GM18502 (cell line): ENCODE measurements around the gene TBXA2R.
"Not testable (repeated sequence)": the region's sequence is repeated elsewhere in the genome, so short reads cannot be mapped to it uniquely, and the experiment has no call there.

Experiments
- ATAC-seq: cut with Tn5 transposase; IDR thresholded peaks from one replicate; pipeline ENCODE4 v1.9.1; 2021; ENCODE audit warnings: mild to moderate bottlenecking; ENCODE audit not compliant: unreplicated experiment, poor library complexity

TBXA2R gene

GRCh38 chr19:3585301-3586126, 21.2 kb downstream of the TBXA2R start, which contains the start of gene GIPC3:
Gene GIPC3, plus strand, starts transcription at chr19:3585478. Its CDS starts 120 bp downstream, at chr19:3585598.
- ATAC-seq, result no peak

- ATAC-seq, result not testable (repeated sequence)
Observed at GRCh38 chr19:3584036-3584802, 22.5 kb downstream of the TBXA2R start.

DNA sequence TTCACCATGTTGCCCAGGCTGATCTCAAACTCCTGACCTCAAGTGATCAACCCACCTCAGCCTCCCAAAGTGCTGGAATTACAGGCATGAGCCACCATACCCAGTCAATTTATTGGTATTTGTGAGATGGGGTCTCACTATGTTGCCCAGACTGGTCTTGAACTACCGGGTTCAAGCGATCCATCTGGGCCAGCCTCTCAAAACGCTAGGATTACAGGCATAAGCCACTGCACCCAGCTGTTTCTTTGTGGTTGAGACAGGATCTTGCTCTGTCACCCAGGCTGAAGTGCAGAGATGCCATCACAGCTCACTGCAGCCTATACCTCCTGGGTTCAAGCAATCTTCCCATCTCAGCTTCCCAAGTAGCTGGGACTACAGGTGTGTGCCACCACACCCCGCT, 24.9 kb downstream of the TBXA2R start:
- ATAC-seq, result not testable (repeated sequence)

- no peak for ATAC-seq
Observed at GRCh38 chr19:3580156-3580934, 26.3 kb downstream of the TBXA2R start.

DNA sequence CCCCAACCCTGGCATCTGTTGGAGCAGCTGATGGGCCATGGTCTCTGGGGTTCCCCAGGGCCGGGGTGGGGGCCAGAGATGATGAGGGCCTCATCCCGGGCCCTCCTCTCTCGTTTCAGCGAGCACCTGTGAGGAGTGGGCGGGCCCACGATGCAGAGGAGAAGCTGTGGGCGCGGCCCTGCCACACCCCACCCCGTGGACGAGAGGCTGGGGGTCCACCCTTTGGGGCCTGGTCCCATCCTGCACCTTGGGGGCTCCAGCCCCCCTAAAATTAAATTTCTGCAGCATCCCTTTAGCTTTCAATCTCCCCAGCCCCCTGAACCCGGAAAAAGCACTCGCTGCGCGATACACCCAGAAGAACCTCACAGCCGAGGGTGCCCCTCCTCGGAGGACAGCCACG, 28.3 kb downstream of the TBXA2R start:
- no peak for ATAC-seq

DNA sequence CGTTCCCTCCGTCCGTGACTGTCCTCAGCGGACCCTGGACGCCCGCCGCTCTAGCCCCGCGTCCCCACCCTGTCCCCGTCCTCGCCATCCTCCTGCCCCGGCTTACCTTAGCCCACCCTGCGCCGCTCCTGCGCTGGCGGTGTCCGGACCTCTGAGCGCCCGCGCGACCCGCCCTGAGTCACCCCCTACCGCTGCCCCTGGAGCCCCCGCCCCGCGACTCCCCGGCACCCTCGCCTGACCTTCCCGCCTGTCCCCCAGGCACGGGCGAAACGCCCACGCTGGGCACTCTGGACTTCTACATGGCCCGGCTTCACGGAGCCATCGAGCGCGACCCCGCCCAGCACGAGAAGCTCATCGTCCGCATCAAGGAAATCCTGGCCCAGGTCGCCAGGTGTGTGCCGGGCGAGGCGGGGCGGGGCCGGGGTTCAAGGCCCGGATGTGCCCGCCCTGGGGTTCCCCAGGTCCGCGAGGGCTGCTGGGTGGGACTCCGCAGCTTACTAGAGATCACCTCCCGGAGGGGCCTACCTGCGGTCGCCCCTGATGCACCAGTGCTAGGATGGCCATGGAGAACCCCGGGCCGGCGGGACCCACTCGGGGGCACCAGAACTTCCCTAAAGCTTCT, 28.8 kb downstream of the TBXA2R start:
- ATAC-seq, result no peak

DNA sequence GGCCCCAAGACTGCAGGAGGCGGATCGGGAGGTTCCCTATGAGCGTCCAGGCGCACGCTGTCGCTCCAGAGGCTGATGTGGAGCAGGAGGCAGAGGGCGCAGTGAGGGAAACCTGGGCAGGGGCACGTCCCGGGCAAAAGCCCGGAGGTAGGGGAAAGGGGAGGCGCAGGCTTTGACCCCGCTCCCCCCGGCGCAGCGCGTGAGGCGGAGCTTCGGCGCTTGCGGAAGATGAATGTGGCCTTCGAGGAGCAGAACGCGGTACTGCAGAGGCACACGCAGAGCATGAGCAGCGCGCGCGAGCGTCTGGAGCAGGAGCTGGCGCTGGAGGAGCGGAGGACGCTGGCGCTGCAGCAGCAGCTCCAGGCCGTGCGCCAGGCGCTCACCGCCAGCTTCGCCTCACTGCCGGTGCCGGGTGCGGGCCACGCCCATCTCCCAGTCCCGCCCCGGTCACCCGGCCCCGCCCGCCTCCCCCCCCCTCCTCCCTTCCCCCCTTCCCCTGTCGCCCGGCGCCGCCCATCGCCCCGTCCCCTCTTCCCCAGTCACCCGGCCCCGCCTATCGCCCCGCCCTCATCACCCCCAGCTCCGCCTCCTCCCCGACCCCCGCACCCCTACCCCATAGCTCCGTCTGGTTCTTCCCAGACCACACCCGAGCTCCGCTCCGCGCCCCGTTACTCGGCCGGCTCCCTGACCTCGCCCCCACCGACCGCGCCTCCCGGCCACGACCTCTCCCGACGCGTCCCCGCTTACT, 29.8 kb downstream of the TBXA2R start:
- no peak for ATAC-seq

- ATAC-seq, result no peak
Observed at GRCh38 chr19:3575949-3576673, 30.6 kb downstream of the TBXA2R start.

DNA sequence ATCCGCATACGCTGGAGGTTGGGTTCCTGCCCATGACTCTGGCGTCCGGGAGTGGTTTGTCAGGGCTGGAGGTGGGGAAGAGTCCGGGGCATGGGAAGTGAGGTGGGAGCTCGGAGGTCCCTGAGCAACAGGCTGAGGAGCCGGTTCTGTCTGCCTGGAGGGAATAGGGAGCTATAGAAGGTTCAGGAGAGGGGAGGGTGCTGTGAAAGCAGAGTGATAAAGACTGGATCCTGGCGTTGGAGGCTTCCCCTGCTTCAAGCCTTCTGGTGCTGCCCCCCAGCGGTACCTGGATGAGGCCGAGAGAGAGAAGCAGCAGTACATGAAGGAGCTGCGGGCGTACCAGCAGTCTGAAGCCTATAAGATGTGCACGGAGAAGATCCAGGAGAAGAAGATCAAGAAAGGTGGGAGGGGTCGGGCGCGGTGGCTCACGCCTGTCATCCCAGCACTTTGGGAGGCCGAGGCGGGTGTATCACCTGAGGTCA, 31.4 kb downstream of the TBXA2R start:
- no peak for ATAC-seq

GRCh38 chr19:3573858-3574637, 32.6 kb downstream of the TBXA2R start:
- ATAC-seq, result no peak

DNA sequence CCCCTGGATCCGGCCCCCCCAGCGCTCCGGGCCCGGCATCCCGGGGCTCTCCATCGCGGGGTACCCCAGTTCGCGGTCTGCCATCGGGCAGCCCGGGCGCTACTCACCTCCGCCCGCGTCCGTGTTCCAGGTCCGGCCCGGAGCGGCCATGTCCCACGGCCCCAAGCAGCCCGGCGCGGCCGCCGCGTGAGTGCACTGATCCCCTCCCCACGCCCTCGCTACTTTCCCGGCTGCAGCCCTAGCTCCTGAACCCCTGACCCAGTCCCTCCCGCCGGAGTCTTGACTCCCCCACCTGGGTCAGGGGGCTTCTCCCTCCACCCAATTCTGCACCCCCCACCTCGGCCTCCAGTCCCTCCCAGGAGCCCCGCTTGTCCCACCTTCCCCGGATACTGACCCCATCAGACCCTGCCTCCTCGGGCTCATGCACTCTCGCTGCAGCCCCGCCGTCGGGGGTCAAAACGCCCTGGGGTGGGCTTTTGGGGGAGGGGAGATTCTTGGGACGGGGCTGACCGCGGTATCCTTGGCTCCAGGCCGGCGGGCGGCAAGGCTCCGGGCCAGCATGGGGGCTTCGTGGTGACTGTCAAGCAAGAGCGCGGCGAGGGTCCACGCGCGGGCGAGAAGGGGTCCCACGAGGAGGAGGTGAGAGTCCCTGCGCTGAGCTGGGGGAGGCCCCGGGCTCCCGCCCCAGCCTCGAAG, 33.4 kb downstream of the TBXA2R start:
- ATAC-seq, result peak; percentile 3

GRCh38 chr19:3572855-3573161, 33.9 kb downstream of the TBXA2R start, which contains the start of gene HMG20B:
Gene HMG20B, plus strand, starts transcription at chr19:3572944. Its CDS starts 366 bp downstream, at chr19:3573310.
- ATAC-seq, result no peak

DNA sequence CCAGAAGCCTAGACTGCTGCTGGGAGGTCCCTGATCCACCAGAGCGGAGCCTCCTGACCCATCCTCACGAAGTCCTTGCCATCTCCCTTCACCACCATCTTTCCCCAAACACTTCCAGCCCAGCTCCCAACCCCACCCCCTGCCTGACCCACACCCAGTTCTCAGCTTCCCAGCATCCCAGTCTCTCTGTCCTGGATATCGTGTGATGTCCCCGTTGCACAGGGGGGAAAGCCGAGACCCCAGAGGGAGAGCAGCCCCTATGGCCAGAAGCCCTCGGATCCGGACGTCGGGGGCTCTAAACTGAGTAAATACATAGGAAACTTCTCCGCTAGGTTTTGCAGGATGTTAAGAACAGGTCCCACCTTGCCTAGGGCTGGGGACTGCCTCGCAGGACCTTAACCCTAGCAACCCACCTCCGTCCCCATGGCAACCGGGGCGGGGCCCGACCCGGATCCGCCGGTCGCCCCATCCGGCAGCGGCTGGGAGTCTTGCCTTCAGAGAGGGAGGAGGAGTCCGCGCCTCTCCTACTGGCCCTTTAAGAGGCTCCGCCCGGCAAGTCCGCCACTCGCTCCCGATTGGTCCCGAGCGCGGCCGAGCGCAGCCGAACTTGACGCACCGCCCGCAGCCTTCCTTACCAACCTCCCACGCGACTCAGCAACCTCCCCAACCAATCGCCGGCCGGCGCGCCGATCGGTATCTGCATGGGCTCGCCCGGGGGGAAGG, 34.4 kb downstream of the TBXA2R start:
- peak; percentile 86 for ATAC-seq

GRCh38 chr19:3570606-3571011, 36.1 kb downstream of the TBXA2R start:
- ATAC-seq, result no peak

- not testable (repeated sequence) for ATAC-seq
Observed at GRCh38 chr19:3570042-3570441, 36.6 kb downstream of the TBXA2R start.

DNA sequence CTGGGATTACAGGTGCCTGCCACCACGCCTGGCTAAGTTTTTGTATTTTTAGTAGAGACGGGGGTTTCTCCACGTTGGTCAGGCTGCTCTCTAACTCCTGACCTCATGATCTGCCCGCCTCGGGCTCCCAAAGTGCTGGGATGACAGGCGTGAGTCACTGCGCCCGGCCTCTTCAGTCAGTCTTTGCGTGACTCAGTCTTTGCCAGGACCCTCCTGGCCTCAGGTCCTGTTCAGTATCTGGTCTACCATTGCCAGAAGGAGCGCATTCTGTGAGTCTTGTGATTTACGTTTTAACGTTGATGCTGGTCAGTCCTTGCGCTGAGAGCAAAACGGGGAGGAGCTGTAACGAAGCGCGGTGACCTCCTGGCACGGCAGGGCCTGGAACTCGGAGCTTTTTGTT, 41.5 kb downstream of the TBXA2R start:
- no peak for ATAC-seq
